ENCODE results near the gene EFNA4. TPM values are rescaled to one million over a fixed set of nuclear protein-coding genes. Genes with fewer than 3 reads are reported as not detected.

EFNA4 gene
- total and polyA plus RNA-seq, 2 of the 8 experiments (the other 6 are each of a cell fraction or from before 2014, with no cell fraction given) = 21.9 to 23.9 TPM

- Histone ChIP-seq H3K79me1 (ENCODE audit: low read depth, low read length) (no peaks in the 10 kb centered on the region), H4K8ac (ENCODE audit: extremely low read depth, insufficient read depth, low read length) (no peak overlapping the region), H3K4me3 (ENCODE audit: extremely low read depth in 1 of 4, insufficient read depth in 2 of 4, low read depth in 3 of 4, low read length in 4 of 4) (peak overlapping the region in 1 of 4 experiments; percentile 76; a peak in 3 of 8 replicates), H3K9me3 (ENCODE audit: insufficient read depth in 2 of 2, low read depth in 1 of 2, low read length in 1 of 2) (no peaks in the 10 kb centered on the region), H3K9ac (replicated peaks in 1 of 4; ENCODE audit: extremely low read depth in 1 of 4, low read depth in 3 of 4, low read length in 3 of 4) (peak overlapping the region in 2 of 4 experiments; percentile 50 to 54; a peak in 5 of 7 replicates), H3K4me1 (replicated peaks in 1 of 4; ENCODE audit: control insufficient read depth in 3 of 4, insufficient read depth in 4 of 4, low read length in 3 of 4) (peaks cover 4 to 28% (median 10%) of the 10 kb centered on the region in 4 experiments; a peak in 6 of 7 replicates), H3K23me2 (ENCODE audit: low read depth, low read length) (peaks cover 16% of the 10 kb centered on the region), H4K5ac (ENCODE audit: insufficient read length, low read depth, low read length) (peak overlapping the region; percentile 20), H2BK5ac (ENCODE audit: low read depth, low read length) (no peak overlapping the region), H3K23ac (ENCODE audit: insufficient read length) (no peak overlapping the region), H3K79me2 (ENCODE audit: control insufficient read depth in 1 of 2, insufficient read depth in 2 of 2, low read length in 2 of 2) (no peaks in the 10 kb centered on the region), H4K20me1 (replicated peaks in 1 of 2; ENCODE audit: control insufficient read depth in 1 of 2, insufficient read depth in 2 of 2, low read length in 2 of 2) (peaks cover 2 to 7% of the 10 kb centered on the region in 2 experiments), H2AK5ac (ENCODE audit: low read depth, low read length) (peak overlapping the region; percentile 34; the same call in 1 of the 2 replicates), H2BK120ac (replicated peaks; ENCODE audit: low read depth, low read length) (no peak overlapping the region), H3K4me2 (ENCODE audit: insufficient read depth in 1 of 2, low read depth in 2 of 2, low read length in 2 of 2) (peak overlapping the region; percentile 42 to 100), H3K36me3 (ENCODE audit: control insufficient read depth in 2 of 4, insufficient read depth in 4 of 4, low read length in 3 of 4) (no peaks in the 10 kb centered on the region), H3K56ac (replicated peaks; ENCODE audit: insufficient read length, low read depth, low read length) (no peak overlapping the region), H2BK20ac (ENCODE audit: low read length) (0 out of 2 replicates have a peak overlapping the region, but pooled peaks have one; percentile 90), H3K18ac (ENCODE audit: extremely low read depth, low read length) (peak overlapping the region; percentile 76; the same call in 1 of the 2 replicates), H4K91ac (replicated peaks; ENCODE audit: insufficient read length, low read length) (peak overlapping the region; percentile 36), H3K14ac (ENCODE audit: insufficient read length) (no peak overlapping the region), H3K4ac (replicated peaks; ENCODE audit: insufficient read length, low read depth, low read length) (peak overlapping the region; percentile 57), H2AFZ (ENCODE audit: low read length) (peak overlapping the region; percentile 92), H3K27ac (ENCODE audit: low read depth, low read length) (no peak overlapping the region), H2BK12ac (ENCODE audit: low read depth, low read length) (peak overlapping the region; percentile 46; the same call in 1 of the 2 replicates), H2BK15ac (ENCODE audit: low read length) (peak overlapping the region; percentile 92), H3K27me3 (replicated peaks in 1 of 4; ENCODE audit: control insufficient read depth in 3 of 4, extremely low read depth in 1 of 4, insufficient read depth in 3 of 4, low read length in 3 of 4) (peaks cover 0 to 18% (median 12%) of the 10 kb centered on the region in 4 experiments; a peak in 5 of 7 replicates)
- WGBS, 2 experiments (ENCODE audit: extremely low coverage in 1 of 2, insufficient coverage in 1 of 2, insufficient read length in 1 of 2, insufficient replicate concordance in 2 of 2, low coverage in 1 of 2, low lambda C conversion rate in 2 of 2, missing lambda C conversion rate in 1 of 2) = 31% methylated on average over 10 of the region's 10 CpGs; no CpG with 5 or more reads in 1 of the 2 experiments
- TF ChIP-seq HDAC6 (IDR thresholded peaks at IDR 0.05; ENCODE audit: low read depth, low read length) (no peak), CREB1 (IDR thresholded peaks at IDR 0.05) (no peak), POU5F1 (IDR thresholded peaks at IDR 0.05; ENCODE audit: low read depth, low read length) (no peak), ASH2L (IDR thresholded peaks at IDR 0.05; ENCODE audit: low read length) (peak; percentile 66), NRF1 (IDR thresholded peaks at IDR 0.05; ENCODE audit: low read depth, low read length) (no peak)
- FAIRE-seq = no peak
- POLR2A ChIA-PET (ENCODE audit: partially characterized antibody) = interaction anchor here (0.9 to 2.0 kb wide), 6 partner anchors 11 to 89 kb away, joined by 3 to 9 read pairs (median 4); partner anchors contain the start of gene PYGO2
- DNase-seq (ENCODE audit: low read depth in 1 of 2, low spot score in 2 of 2) = no peak
- CTCF ChIA-PET (ENCODE audit: partially characterized antibody) = interaction anchor here (0.8 to 33.9 kb wide), 18 partner anchors 3 to 476 kb away, joined by 3 to 907 read pairs (median 4); partner anchors contain the start of genes ADAM15, EFNA3, EFNA4 and LENEP
Measured at GRCh38 chr1:155049651-155050559, 13.6 kb upstream of the EFNA4 start.

All from H1 (cell line).